Right atrium auricular region (tissue), 2 donors: Measurements from ENCODE around the gene OR10D3. TPM values are rescaled to one million over a fixed set of nuclear protein-coding genes. Genes with fewer than 3 reads are reported as not detected.
"Not testable (repeated sequence)": the region's sequence is repeated elsewhere in the genome, so short reads cannot be mapped to it uniquely, and the experiment has no call there.

Experiments
- DNase-seq: peaks from one replicate; pipeline ENCODE4 v3.0.0-alpha.2; 2019; ENCODE audit warnings: low spot score
- H3K27ac ChIP-seq, 2 donors: fragments of 200-600 bp; sonication (generic); 1 replicate in 1 of 2; 2 replicates in 1 of 2; pipeline ENCODE4 v1.5.1; 2016 to 2019
- H3K27me3 ChIP-seq, 2 donors: fragments of 200-600 bp; sonication (generic); one replicate each; pipeline versions ENCODE4 v1.5.1 to v1.6.0; 2017 to 2019
- H3K36me3 ChIP-seq: fragments of 200-600 bp; sonication (generic); one replicate; pipeline ENCODE4 v1.5.1; 2016
- H3K4me1 ChIP-seq, 2 donors: fragments of 200-600 bp; sonication (generic); one replicate each; pipeline versions ENCODE4 v1.5.1 to v1.6.0; 2017 to 2019
- H3K4me3 ChIP-seq, 2 donors: fragments of 200-600 bp; sonication (generic); 1 replicate in 1 of 2; 2 replicates in 1 of 2; pipeline ENCODE4 v1.5.1; 2017 to 2019; ENCODE audit warnings: mild to moderate bottlenecking in 1 of 2, moderate library complexity in 1 of 2
- H3K9me3 ChIP-seq, 2 donors: fragments of 200-600 bp; sonication (generic); one replicate each; pipeline ENCODE4 v1.5.1; 2019
- total RNA-seq, 2 donors: library from RNA; depleted of rRNA; stranded (reverse); fragments of >200 nt; gene quantifications; one replicate each; pipeline ENCODE4 v1.1.0, GENCODE V29; 2016
- TF ChIP-seq, protein P1 (sequence below), 2 donors: fragments of 200-600 bp; sonication (generic); IDR thresholded peaks; one replicate each; pipeline ENCODE4 v1.5.1; 2019; ENCODE audit warnings: antibody characterized with exemption in 2 of 2

OR10D3 gene
- total RNA-seq, 2 donors from 2014 or later, result not detected

DNA sequence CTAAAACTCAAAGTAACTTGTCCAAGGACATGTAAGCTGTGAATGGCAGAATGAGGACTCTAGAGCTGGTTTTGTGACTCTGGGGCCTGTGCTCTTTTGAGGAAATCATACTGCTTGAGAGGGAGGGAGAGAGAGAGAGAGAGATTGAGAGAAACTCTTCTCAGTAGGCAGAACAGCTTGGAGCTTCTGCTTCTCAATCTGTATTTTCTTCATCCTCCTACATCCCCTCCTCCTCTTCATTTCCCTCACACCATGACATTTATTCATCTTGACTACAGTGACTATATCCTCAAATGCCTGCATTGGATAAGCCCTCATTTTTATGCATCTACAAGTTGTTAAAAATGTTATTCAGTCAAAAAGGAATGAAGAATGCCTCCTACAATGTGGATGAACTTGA lies 23.7 kb upstream of the OR10D3 start:
- H3K4me1 ChIP-seq, result no peaks in the 10 kb centered on the region
- no peaks in the 10 kb centered on the region for H3K27me3 ChIP-seq
- TF ChIP-seq, protein P1, sequence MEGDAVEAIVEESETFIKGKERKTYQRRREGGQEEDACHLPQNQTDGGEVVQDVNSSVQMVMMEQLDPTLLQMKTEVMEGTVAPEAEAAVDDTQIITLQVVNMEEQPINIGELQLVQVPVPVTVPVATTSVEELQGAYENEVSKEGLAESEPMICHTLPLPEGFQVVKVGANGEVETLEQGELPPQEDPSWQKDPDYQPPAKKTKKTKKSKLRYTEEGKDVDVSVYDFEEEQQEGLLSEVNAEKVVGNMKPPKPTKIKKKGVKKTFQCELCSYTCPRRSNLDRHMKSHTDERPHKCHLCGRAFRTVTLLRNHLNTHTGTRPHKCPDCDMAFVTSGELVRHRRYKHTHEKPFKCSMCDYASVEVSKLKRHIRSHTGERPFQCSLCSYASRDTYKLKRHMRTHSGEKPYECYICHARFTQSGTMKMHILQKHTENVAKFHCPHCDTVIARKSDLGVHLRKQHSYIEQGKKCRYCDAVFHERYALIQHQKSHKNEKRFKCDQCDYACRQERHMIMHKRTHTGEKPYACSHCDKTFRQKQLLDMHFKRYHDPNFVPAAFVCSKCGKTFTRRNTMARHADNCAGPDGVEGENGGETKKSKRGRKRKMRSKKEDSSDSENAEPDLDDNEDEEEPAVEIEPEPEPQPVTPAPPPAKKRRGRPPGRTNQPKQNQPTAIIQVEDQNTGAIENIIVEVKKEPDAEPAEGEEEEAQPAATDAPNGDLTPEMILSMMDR (IDR thresholded peaks at IDR 0.05), result no peak
- no peaks in the 10 kb centered on the region for H3K9me3 ChIP-seq
- no peak overlapping the region for H3K4me3 ChIP-seq
- no peak overlapping the region for H3K27ac ChIP-seq
- no peaks in the 10 kb centered on the region for H3K36me3 ChIP-seq
- DNase-seq, result no peak

DNA sequence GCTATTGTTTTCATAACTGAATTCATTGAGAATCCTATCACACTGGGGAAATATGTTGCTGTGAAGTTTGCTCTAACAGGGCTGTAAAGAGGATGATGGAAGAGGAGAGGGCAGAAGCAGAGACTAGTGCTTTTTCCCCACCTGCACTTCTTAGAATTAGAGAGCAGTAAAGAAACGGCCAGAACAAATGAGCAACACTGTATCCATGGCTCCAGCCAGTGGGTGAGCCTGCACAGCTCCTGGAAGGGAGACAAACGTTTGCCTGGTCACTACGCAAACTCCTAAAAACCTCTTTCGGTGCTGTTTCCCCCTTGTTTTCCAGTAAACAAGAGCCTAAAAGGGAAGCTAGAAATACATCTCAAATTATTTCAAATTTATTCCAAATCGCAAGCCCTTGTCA lies 22.2 kb upstream of the OR10D3 start:
- Histone ChIP-seq H3K9me3 (no peaks in the 10 kb centered on the region), H3K27me3 (no peaks in the 10 kb centered on the region), H3K4me3 (no peak overlapping the region), H3K36me3 (no peaks in the 10 kb centered on the region), H3K4me1 (no peaks in the 10 kb centered on the region), H3K27ac (no peak overlapping the region)
- no peak for DNase-seq
- TF ChIP-seq, protein P1 (IDR thresholded peaks at IDR 0.05), result no peak

DNA sequence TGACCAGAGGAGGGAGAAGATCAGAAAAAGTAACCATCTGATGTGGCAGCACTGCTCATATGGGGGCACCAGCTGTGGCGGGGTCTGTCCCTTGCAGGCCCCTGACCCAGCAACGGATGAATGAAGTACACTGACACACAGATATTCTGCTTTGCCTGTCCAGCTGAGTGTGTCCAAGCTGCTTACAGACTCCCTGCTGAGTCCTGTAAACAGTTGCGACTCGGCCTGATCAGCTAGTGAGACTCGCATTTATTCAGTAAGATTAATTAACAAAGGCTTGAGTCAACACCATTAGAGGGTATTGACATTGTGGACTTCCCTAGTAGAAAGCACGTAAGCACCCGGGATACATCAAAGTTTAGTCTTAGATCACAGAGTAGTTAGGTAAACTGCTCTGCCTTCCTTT lies 15.3 kb upstream of the OR10D3 start:
- no peak for DNase-seq
- H3K27ac ChIP-seq, result no peak overlapping the region
- H3K4me1 ChIP-seq, result no peaks in the 10 kb centered on the region
- no peaks in the 10 kb centered on the region for H3K9me3 ChIP-seq
- H3K27me3 ChIP-seq, result no peaks in the 10 kb centered on the region
- no peaks in the 10 kb centered on the region for H3K36me3 ChIP-seq
- no peak overlapping the region for H3K4me3 ChIP-seq
- TF ChIP-seq, protein P1 (IDR thresholded peaks at IDR 0.05), result no peak

DNA sequence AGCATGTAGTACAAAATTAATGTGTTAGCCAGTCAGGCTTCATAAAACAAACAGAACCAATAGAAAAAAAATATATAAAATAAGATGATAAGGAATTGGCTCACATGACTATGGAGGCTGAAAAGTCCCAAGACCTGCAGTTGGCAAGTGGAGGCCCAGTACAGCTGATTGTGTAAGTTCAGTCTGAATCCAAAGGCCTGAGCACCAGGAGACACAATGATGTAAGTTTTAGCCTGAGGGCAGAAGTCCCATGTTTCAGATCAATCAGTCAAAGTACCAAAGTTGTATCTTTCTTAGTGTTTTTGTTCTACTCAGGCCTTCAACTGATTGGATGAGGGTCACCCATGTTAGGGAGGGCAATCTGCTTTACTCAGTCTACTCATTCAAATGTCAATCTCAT lies 14.3 kb upstream of the OR10D3 start:
- TF ChIP-seq, protein P1 (IDR thresholded peaks at IDR 0.05), result no peak

DNA sequence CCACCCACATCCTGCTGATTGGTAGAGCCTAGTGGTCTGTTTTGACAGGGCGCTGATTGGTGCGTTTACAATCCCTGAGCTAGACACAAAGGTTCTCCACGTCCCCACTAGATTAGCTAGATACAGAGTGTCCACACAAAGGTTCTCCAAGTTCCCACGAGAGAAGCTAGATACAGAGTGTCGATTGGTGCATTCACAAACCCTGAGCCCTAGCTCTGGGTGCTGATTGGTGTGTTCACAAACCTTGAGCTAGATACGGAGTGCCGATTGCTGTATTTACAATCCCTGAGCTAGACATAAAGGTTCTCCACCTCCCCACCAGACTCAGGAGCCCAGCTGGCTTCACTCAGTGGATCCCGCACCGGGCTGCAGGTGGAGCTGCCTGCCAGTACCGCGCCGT lies 12.8 kb upstream of the OR10D3 start:
- H3K36me3 ChIP-seq, H3K9me3 ChIP-seq, H3K4me1 ChIP-seq, H3K27me3 ChIP-seq, H3K4me3 ChIP-seq, H3K27ac ChIP-seq, DNase-seq: not testable (repeated sequence)

More for the DNA sequence above, 14.3 kb upstream of the OR10D3 start:
- Histone ChIP-seq H3K27ac (no peak overlapping the region), H3K27me3 (no peaks in the 10 kb centered on the region), H3K4me3 (no peak overlapping the region), H3K36me3 (no peaks in the 10 kb centered on the region), H3K4me1 (no peaks in the 10 kb centered on the region), H3K9me3 (no peaks in the 10 kb centered on the region)
- DNase-seq, result no peak

DNA sequence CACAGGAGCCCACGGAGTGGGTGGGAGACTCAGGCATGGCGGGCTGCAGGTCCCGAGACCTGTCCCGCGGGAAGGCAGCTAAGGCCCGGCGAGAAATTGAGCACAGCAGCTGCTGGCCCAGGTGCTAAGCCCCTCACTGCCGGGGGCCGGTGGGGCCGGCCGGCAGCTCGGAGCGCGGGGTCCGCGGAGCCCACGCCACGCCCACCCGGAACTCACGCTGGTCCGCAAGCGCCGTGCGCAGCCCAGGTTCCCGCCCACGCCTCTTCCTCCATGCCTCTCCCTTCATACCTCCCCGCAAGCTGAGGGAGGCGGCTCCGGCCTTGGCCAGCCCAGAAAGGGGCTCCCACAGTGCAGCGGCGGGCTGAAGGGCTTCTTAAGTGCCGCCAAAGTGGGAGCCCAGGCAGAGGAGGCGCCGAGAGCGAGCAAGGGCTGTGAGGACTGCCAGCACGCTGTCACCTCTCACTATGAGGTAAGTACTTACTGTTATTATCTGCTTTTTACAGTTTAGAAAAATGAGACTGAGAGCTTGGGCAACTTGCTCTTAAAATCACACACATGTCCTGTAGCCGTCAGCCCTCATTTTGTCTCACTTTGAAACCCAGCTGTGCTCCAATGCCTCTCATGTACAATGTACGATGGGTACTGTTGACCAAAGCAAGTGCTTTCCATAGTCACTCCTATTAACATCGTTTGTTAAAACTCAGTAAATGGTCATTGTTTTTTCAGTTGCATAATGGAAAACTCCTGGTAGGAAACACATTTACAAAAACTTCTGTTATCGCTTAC lies 12.2 kb upstream of the OR10D3 start:
- Histone ChIP-seq H3K27me3 (no peaks in the 10 kb centered on the region), H3K27ac (no peak overlapping the region), H3K36me3 (no peaks in the 10 kb centered on the region), H3K9me3 (no peaks in the 10 kb centered on the region), H3K4me3 (no peak overlapping the region), H3K4me1 (no peaks in the 10 kb centered on the region)
- TF ChIP-seq, protein P1 (IDR thresholded peaks at IDR 0.05), result no peak
- DNase-seq, result no peak
